HCT116 (cell line): ENCODE data around the gene DDN. TPM values are rescaled to one million over a fixed set of nuclear protein-coding genes. Genes with fewer than 3 reads are reported as not detected.

ENCODE experiments used
- ATAC-seq: fragments of 200-7000 bp; cut with Tn5 transposase; 2 replicates; pipeline ENCODE4 v1.9.1; 2020; ENCODE audit warnings: mild to moderate bottlenecking, moderate library complexity
- BruUV-seq: library from RNA; stranded (reverse); fragments of 400-500 nt; replicated peaks from 2 replicates; lab custom pipeline; 2021; lab: Mats Ljungman, UMichigan
- CTCF ChIA-PET: fragments of 300-600 bp; sonication (Branson Sonifier 250); formaldehyde crosslinking; loops from one replicate; lab custom pipeline; 2021; ENCODE audit warnings: antibody characterized with exemption; lab: Charles Lee
- POLR2A ChIA-PET: fragments of 300-600, 350-600 bp; sonication (Branson Sonifier 250); formaldehyde crosslinking; loops from one replicate; lab custom pipeline; 2021; ENCODE audit warnings: antibody characterized with exemption; lab: Charles Lee
- RAD21 ChIA-PET, 2 experiments: fragments of 300-600 bp; sonication (Branson Sonifier 250); formaldehyde crosslinking; loops; one replicate each; lab custom pipeline; 2023; ENCODE audit warnings: low total read pairs in 2 of 2; ENCODE audit not compliant: uncharacterized antibody in 2 of 2, unreplicated experiment in 2 of 2, low non-redundant PET in 1 of 2; lab: Charles Lee
- DNase-seq: peaks from one replicate; pipeline ENCODE4 v3.0.0-alpha.2; 2010; ENCODE audit warnings: low read depth, low spot score
- H2AFZ ChIP-seq: fragments of 200-600 bp; shearing (Covaris generic), sonication (generic); 2 replicates; pipeline ENCODE4 v1.6.1; 2017; ENCODE audit warnings: low read depth, mixed run types, mixed read lengths, antibody characterized with exemption, low read length; ENCODE audit not compliant: poor library complexity, severe bottlenecking
- H3K27ac ChIP-seq: 2 replicates; pipeline ENCODE4 v1.5.1; 2012; ENCODE audit warnings: low read depth, low read length
- H3K27me3 ChIP-seq: fragments of 200-600 bp; sonication (generic); 2 replicates; pipeline ENCODE4 v1.6.1; 2016; ENCODE audit warnings: mixed run types, low read length, mixed read lengths; ENCODE audit not compliant: insufficient read depth
- H3K36me3 ChIP-seq, 2 experiments: fragments of 200-500 bp in 1 of 2; fragments of 200-600 bp in 1 of 2; sonication (Bioruptor generic) in 1 of 2; sonication (generic) in 1 of 2; 2 replicates each; pipeline versions ENCODE4 v1.5.1 to v1.6.1; 2014 to 2016; ENCODE audit warnings: low read length in 2 of 2, inconsistent platforms in 1 of 2, mixed read lengths in 1 of 2, mixed run types in 1 of 2; ENCODE audit not compliant: insufficient read depth in 2 of 2, control insufficient read depth in 1 of 2
- H3K4me1 ChIP-seq, 2 experiments: fragments of 200-600 bp in 1 of 2; sonication (generic) in 1 of 2; 2 replicates each; pipeline versions ENCODE4 v1.5.1 to v1.6.1; 2012 to 2017; ENCODE audit warnings: low read length in 2 of 2, inconsistent platforms in 1 of 2, mild to moderate bottlenecking in 1 of 2, mixed read lengths in 1 of 2, mixed run types in 1 of 2, moderate library complexity in 1 of 2; ENCODE audit not compliant: insufficient read depth in 2 of 2, control insufficient read depth in 1 of 2
- H3K4me2 ChIP-seq: fragments of 200-600 bp; sonication (generic); 2 replicates; pipeline ENCODE4 v1.6.1; 2017; ENCODE audit warnings: mixed run types, low read length, mixed read lengths
- H3K4me3 ChIP-seq, 2 experiments: fragments of 200-600 bp in 1 of 2; sonication (generic) in 1 of 2; replicated peaks in 1 of 2; 2 replicates each; pipeline ENCODE4 v1.5.1; 2011 to 2016; ENCODE audit warnings: low read length in 2 of 2, control low read depth in 1 of 2, low read depth in 1 of 2, mild to moderate bottlenecking in 1 of 2, mixed read lengths in 1 of 2, mixed run types in 1 of 2
- H3K79me2 ChIP-seq: fragments of 200-600 bp; sonication (generic); 2 replicates; pipeline ENCODE4 v1.6.1; 2017; ENCODE audit warnings: mild to moderate bottlenecking, mixed run types, low read length, moderate library complexity, mixed read lengths; ENCODE audit not compliant: insufficient read depth
- H3K9ac ChIP-seq: fragments of 200-600 bp; sonication (generic); 2 replicates; pipeline ENCODE4 v1.6.1; 2016; ENCODE audit warnings: low read length, mixed read lengths
- H3K9me2 ChIP-seq: fragments of 200-600 bp; sonication (generic), shearing (Covaris generic); 2 replicates; pipeline ENCODE4 v1.6.1; 2017; ENCODE audit warnings: mixed run types, mild to moderate bottlenecking, moderate library complexity; ENCODE audit not compliant: insufficient read depth
- H3K9me3 ChIP-seq, 2 experiments: fragments of 200-500 bp in 1 of 2; fragments of 200-600 bp in 1 of 2; sonication (Bioruptor generic) in 1 of 2; sonication (generic) in 1 of 2; 2 replicates each; pipeline ENCODE4 v1.6.1; 2014 to 2017; ENCODE audit warnings: low read length in 2 of 2, mixed read lengths in 2 of 2, inconsistent platforms in 1 of 2, low read depth in 1 of 2, mild to moderate bottlenecking in 1 of 2, mixed run types in 1 of 2, moderate library complexity in 1 of 2; ENCODE audit not compliant: control insufficient read depth in 1 of 2, insufficient read depth in 1 of 2
- H4K20me1 ChIP-seq: fragments of 200-600 bp; sonication (generic), shearing (Covaris generic); 2 replicates; pipeline ENCODE4 v1.6.1; 2017; ENCODE audit warnings: mixed run types, mild to moderate bottlenecking, moderate library complexity; ENCODE audit not compliant: insufficient read depth
- EZH2phosphoT487 ChIP-seq: fragments of 200-600 bp; IDR thresholded peaks from 2 replicates; pipeline ENCODE4 v1.6.1; 2018; ENCODE audit warnings: antibody characterized with exemption, borderline replicate concordance
- SP1 ChIP-seq: IDR thresholded peaks from 2 replicates; pipeline ENCODE4 v1.6.1; 2012; ENCODE audit warnings: low read depth
- SRF ChIP-seq: IDR thresholded peaks from 2 replicates; pipeline ENCODE4 v1.6.1; 2012; ENCODE audit warnings: low read depth
- TCF7L2 ChIP-seq: IDR thresholded peaks from 2 replicates; pipeline ENCODE4 v1.7.0; 2011; ENCODE audit warnings: borderline replicate concordance, inconsistent platforms; ENCODE audit not compliant: insufficient read depth, insufficient read length; ENCODE audit errors: extremely low read depth
- ZFX ChIP-seq: fragments of 450-650 bp; IDR thresholded peaks from 2 replicates; pipeline ENCODE4 v1.6.1; 2017
- intact Hi-C: fragments of 100-400 bp; cut with micrococcal nuclease; formaldehyde crosslinking; loops from 2 replicates; pipeline ENCODE4 v1.10.0; 2022
- total RNA-seq: library from RNA; stranded (reverse); gene quantifications from one replicate; pipeline ENCODE4 v1.2.1, GENCODE V29; 2021; ENCODE audit not compliant: unreplicated experiment
- TF ChIP-seq, protein P1 (sequence below): IDR thresholded peaks from 2 replicates; pipeline ENCODE4 v1.6.1; 2011; ENCODE audit warnings: mild to moderate bottlenecking, low read length, moderate library complexity; ENCODE audit not compliant: insufficient replicate concordance; ENCODE audit errors: extremely low read depth
- TF ChIP-seq, protein P2 (sequence below): IDR thresholded peaks from 2 replicates; pipeline ENCODE4 v1.6.1; 2012
- TF ChIP-seq, protein P3 (sequence below): IDR thresholded peaks from 2 replicates; pipeline ENCODE4 v1.6.1; 2012; ENCODE audit warnings: low read depth

DDN gene
- total RNA-seq, 1 experiment from 2014 or later = 8.1 TPM

DNA sequence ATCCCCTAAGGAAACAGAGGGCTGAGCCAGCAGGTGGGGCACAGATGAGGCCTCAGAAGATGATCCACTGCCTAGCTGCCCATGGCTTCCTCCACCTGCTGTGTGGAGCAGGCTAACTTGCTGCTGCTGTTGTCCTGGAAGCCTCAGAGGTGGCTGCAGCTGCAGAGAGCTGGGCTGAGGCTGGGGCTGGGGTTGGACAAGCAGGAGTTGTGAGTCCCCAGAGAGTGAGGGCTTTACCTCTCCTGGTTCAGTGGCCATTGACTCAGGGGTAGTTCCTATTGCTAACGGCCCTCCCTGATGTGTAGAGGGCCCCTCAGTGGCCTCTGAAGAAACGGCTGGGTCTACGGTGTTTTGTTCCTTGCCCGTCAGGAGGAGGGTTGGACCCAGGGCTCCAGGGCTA is 33.1 kb upstream of the DDN start:
- BruUV-seq = no TSS peak
- CTCF ChIA-PET = interaction anchor here (1.1 kb wide), 1 partner anchor 11 kb away, joined by 5 read pairs; no protein-coding TSS in a partner anchor
- no peaks in the 10 kb centered on the region for H3K9me3 ChIP-seq
- no peaks in the 10 kb centered on the region for H4K20me1 ChIP-seq
- H3K27ac ChIP-seq = no peak overlapping the region
- DNase-seq = no peak
- no peak overlapping the region for H3K4me2 ChIP-seq
- H3K4me3 ChIP-seq = no peak overlapping the region
- no peaks in the 10 kb centered on the region for H3K4me1 ChIP-seq
- H3K27me3 ChIP-seq = no peaks in the 10 kb centered on the region
- no peaks in the 10 kb centered on the region for H3K9me2 ChIP-seq
- H3K79me2 ChIP-seq = peaks cover 5% of the 10 kb centered on the region; the same call in 1 of the 2 replicates
- H2AFZ ChIP-seq = no peak overlapping the region
- H3K36me3 ChIP-seq = peaks cover 33 to 69% of the 10 kb centered on the region in 2 experiments
- POLR2A ChIA-PET = no interaction called here
- RAD21 ChIA-PET = no interaction called here
- intact Hi-C loops = no loop called here
- ATAC-seq = no peak
- TF ChIP-seq, protein P1, sequence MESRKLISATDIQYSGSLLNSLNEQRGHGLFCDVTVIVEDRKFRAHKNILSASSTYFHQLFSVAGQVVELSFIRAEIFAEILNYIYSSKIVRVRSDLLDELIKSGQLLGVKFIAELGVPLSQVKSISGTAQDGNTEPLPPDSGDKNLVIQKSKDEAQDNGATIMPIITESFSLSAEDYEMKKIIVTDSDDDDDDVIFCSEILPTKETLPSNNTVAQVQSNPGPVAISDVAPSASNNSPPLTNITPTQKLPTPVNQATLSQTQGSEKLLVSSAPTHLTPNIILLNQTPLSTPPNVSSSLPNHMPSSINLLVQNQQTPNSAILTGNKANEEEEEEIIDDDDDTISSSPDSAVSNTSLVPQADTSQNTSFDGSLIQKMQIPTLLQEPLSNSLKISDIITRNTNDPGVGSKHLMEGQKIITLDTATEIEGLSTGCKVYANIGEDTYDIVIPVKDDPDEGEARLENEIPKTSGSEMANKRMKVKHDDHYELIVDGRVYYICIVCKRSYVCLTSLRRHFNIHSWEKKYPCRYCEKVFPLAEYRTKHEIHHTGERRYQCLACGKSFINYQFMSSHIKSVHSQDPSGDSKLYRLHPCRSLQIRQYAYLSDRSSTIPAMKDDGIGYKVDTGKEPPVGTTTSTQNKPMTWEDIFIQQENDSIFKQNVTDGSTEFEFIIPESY = no peak
- TF ChIP-seq ZFX (no peak), TCF7L2 (no peak), SP1 (no peak), SRF (no peak), EZH2phosphoT487 (no peak)
- TF ChIP-seq, protein P2, sequence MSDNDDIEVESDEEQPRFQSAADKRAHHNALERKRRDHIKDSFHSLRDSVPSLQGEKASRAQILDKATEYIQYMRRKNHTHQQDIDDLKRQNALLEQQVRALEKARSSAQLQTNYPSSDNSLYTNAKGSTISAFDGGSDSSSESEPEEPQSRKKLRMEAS = no peak
- TF ChIP-seq, protein P3, sequence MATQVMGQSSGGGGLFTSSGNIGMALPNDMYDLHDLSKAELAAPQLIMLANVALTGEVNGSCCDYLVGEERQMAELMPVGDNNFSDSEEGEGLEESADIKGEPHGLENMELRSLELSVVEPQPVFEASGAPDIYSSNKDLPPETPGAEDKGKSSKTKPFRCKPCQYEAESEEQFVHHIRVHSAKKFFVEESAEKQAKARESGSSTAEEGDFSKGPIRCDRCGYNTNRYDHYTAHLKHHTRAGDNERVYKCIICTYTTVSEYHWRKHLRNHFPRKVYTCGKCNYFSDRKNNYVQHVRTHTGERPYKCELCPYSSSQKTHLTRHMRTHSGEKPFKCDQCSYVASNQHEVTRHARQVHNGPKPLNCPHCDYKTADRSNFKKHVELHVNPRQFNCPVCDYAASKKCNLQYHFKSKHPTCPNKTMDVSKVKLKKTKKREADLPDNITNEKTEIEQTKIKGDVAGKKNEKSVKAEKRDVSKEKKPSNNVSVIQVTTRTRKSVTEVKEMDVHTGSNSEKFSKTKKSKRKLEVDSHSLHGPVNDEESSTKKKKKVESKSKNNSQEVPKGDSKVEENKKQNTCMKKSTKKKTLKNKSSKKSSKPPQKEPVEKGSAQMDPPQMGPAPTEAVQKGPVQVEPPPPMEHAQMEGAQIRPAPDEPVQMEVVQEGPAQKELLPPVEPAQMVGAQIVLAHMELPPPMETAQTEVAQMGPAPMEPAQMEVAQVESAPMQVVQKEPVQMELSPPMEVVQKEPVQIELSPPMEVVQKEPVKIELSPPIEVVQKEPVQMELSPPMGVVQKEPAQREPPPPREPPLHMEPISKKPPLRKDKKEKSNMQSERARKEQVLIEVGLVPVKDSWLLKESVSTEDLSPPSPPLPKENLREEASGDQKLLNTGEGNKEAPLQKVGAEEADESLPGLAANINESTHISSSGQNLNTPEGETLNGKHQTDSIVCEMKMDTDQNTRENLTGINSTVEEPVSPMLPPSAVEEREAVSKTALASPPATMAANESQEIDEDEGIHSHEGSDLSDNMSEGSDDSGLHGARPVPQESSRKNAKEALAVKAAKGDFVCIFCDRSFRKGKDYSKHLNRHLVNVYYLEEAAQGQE = no peak
- no peak overlapping the region for H3K9ac ChIP-seq
